HepG2 (cell line): ENCODE results near the gene DCAF7. TPM values are rescaled to one million over a fixed set of nuclear protein-coding genes. Genes with fewer than 3 reads are reported as not detected.

ENCODE experiments used
- CCAR2 ChIP-seq: fragments of 200-400 bp; formaldehyde crosslinking; optimal IDR thresholded peaks from 2 replicates; pipeline ENCODE3; 2018; ENCODE audit warnings: low read depth, mild to moderate bottlenecking, low read length, moderate library complexity
- GMEB2 ChIP-seq: IDR thresholded peaks from 2 replicates; pipeline ENCODE4 v1.6.1; 2016; ENCODE audit warnings: missing biosample characterization, missing genetic modification reagents, low read depth
- MAX ChIP-seq: IDR thresholded peaks from 2 replicates; pipeline ENCODE4 v1.6.1; 2012; ENCODE audit warnings: inconsistent platforms
- PBX2 ChIP-seq: IDR thresholded peaks from 2 replicates; pipeline ENCODE4 v1.6.1; 2016; ENCODE audit warnings: control low read depth
- REL ChIP-seq: sonication (generic); formaldehyde crosslinking; conservative IDR thresholded peaks from 2 replicates; pipeline ENCODE4 v1.8.0; 2022; ENCODE audit warnings: mild to moderate bottlenecking, missing genetic modification reagents, moderate library complexity
- SP2 ChIP-seq: sonication (generic); formaldehyde crosslinking; IDR thresholded peaks from 2 replicates; pipeline ENCODE4 v1.5.1; 2020; ENCODE audit warnings: mild to moderate bottlenecking, missing genetic modification reagents
- SP4 ChIP-seq: sonication (generic); formaldehyde crosslinking; IDR thresholded peaks from 2 replicates; pipeline ENCODE4 v1.8.1; 2023; ENCODE audit warnings: mild to moderate bottlenecking, missing genetic modification reagents
- ZFX ChIP-seq: sonication (generic); formaldehyde crosslinking; IDR thresholded peaks from 2 replicates; pipeline ENCODE4 v1.4.0; 2020; ENCODE audit warnings: mild to moderate bottlenecking, low read depth, missing genetic modification reagents, moderate library complexity
- ZNF281 ChIP-seq: sonication (generic); formaldehyde crosslinking; IDR thresholded peaks from 2 replicates; pipeline ENCODE4 v1.4.0; 2020; ENCODE audit warnings: missing genetic modification reagents, borderline replicate concordance
- polyA plus RNA-seq, 8 experiments: library from polyadenylated mRNA; depleted of rRNA in 3 of 8; stranded (reverse) in 7 of 8; unstranded in 1 of 8; fragments of >200 nt; fragmentation: Illumina TruSeq in 4 of 8; extraction: Trizol in 4 of 8; gene quantifications; 2 replicates each; pipeline versions ENCODE4 v1.2.1 to v1.2.3, GENCODE V29; 2011 to 2016; ENCODE audit warnings: low read depth in 4 of 8, missing spikeins in 1 of 8, mixed read lengths in 1 of 8; ENCODE audit not compliant: insufficient read depth in 1 of 8
- total RNA-seq, 5 experiments: library from RNA; depleted of rRNA; stranded (reverse); fragments of >200 nt; fragmentation: Illumina TruSeq; extraction: Trizol; gene quantifications; 2 replicates each; pipeline ENCODE4 v1.2.3, GENCODE V29; 2016; ENCODE audit warnings: low read depth in 1 of 5

The DCAF7 gene
- total and polyA plus RNA-seq, 2 of the 13 experiments (the other 11 are each of a cell fraction or from before 2014, with no cell fraction given): 55.2 to 73.4 TPM

- peak; percentile 67; the same call in 1 of the 2 replicates for TF ChIP-seq ZNF281 (CRISPR knock-in tag)
- TF ChIP-seq CCAR2: no peak
- TF ChIP-seq SP2 (CRISPR knock-in tag): no peak
- no peak for TF ChIP-seq GMEB2 (CRISPR knock-in tag)
- TF ChIP-seq PBX2 (CRISPR knock-in tag): 0 out of 2 replicates have a peak, but pooled peaks have one; percentile 11
- no peak for TF ChIP-seq SP4 (CRISPR knock-in tag)
- 0 out of 2 replicates have a peak, but pooled peaks have one; percentile 17 for TF ChIP-seq ZFX (CRISPR knock-in tag)
- no peak for TF ChIP-seq REL (CRISPR knock-in tag)
- peak; percentile 18; the same call in 1 of the 2 replicates for TF ChIP-seq MAX
Observed at GRCh38 chr17:63544467-63545301, 5.6 kb upstream of the DCAF7 start (continued).
